ENCODE data around the gene BRSK2. TPM values are rescaled to one million over a fixed set of nuclear protein-coding genes. Genes with fewer than 3 reads are reported as not detected.

BRSK2 gene
- total and polyA plus RNA-seq, 12 donors, result 0.13 to 2.3 (median 0.44) TPM; not detected in 1

DNA sequence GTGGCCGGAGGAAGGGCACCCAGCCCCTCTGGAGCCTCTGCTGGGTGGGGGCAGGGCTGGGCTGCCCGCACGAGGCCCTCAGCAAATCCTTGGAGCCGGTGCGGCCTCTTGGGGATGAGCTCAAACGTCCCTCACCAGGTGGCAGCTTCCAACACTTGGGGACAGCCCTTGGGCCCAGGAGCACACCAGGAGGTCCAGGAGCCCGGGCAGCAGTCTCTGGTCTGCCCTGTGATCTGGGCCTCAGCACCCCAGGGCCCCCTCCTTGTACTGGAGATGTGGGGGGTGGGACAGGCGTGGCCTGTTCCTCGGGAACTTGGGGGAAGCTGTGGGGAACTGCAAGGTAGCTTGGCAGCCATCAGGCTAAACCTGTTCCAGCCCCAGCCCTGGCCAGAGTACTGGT, 56.9 kb downstream of the BRSK2 start:
- no peak for DNase-seq
- H3K4me1 ChIP-seq, result no peaks in the 10 kb centered on the region
- ATAC-seq, result no peak
- H3K4me3 ChIP-seq, result no peak overlapping the region
- intact Hi-C loops (cut with DNase I), result no loop called here
- 76 to 82% methylated on average over 9 of the region's 9 CpGs for WGBS, 2 donors
- H3K9me3 ChIP-seq, result no peaks in the 10 kb centered on the region
- TF ChIP-seq, protein P1, sequence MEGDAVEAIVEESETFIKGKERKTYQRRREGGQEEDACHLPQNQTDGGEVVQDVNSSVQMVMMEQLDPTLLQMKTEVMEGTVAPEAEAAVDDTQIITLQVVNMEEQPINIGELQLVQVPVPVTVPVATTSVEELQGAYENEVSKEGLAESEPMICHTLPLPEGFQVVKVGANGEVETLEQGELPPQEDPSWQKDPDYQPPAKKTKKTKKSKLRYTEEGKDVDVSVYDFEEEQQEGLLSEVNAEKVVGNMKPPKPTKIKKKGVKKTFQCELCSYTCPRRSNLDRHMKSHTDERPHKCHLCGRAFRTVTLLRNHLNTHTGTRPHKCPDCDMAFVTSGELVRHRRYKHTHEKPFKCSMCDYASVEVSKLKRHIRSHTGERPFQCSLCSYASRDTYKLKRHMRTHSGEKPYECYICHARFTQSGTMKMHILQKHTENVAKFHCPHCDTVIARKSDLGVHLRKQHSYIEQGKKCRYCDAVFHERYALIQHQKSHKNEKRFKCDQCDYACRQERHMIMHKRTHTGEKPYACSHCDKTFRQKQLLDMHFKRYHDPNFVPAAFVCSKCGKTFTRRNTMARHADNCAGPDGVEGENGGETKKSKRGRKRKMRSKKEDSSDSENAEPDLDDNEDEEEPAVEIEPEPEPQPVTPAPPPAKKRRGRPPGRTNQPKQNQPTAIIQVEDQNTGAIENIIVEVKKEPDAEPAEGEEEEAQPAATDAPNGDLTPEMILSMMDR (IDR thresholded peaks at IDR 0.05), result no peak
- H3K36me3 ChIP-seq, result no peaks in the 10 kb centered on the region
- H3K27ac ChIP-seq, result no peak overlapping the region
- peaks cover 0 to 30% (median 2%) of the 10 kb centered on the region in 7 donors for H3K27me3 ChIP-seq

DNA sequence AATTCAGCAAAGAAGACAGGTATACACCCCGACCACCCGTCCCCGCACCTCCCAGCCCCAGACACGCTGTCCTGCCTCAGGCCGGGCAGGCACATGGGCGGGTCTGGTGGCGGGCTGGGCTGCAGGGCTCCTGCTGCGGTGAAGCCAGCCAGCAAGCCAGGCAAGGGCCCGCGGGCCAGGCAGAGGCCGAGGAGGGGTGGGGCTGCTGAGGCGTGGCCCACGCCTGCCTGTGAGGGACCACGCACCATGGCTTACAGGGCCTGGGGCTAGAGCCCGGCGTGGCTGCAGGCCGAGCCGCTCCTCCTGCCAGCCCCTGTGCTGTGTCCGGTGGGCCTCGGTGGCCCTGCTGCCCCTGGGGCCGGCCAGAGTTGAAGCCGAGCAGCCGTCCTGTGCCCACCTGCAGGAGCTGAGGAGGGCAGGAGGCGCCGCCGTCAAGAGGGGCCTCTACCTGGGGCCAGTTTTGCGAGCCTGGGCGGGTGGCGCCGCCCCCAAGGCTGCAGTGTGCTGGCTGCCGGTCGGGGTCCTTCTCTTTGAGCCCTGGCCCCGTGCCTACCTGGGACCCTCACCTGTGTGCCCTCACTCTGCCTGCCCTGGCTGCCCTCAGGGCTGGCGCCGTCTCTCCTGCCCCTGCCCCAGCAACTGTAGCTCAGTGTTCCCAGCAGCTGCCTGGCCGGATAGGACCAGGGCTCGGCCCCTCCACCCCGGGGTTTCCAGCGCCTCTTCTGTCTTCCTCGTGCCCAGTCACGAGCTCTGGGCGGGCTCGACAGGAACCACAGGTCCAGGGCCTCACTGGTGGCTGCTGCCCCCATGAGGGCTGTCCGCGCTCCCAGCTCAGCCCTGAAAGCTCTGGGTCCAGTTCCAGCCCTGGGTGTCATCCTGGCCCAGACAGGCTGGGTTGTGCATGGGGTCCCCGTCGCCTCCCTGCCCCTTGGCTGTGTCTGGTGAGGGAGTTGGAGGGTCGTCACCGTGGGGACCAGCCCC, 58.4 kb downstream of the BRSK2 start:
- TF ChIP-seq, protein P1 (IDR thresholded peaks at IDR 0.05), result no peak
- DNase-seq, result no peak
- WGBS, 2 donors, result 85 to 86% methylated on average over 38 to 49 of the region's 49 CpGs
- intact Hi-C loops (cut with DNase I), result no loop called here
- Histone ChIP-seq H3K27ac (no peak overlapping the region), H3K27me3 (peaks cover 0 to 30% (median 2%) of the 10 kb centered on the region in 7 donors), H3K9me3 (no peaks in the 10 kb centered on the region), H3K36me3 (no peaks in the 10 kb centered on the region), H3K4me1 (peaks cover 0 to 6% (median 4%) of the 10 kb centered on the region in 9 donors), H3K4me3 (no peak overlapping the region)
- no peak for ATAC-seq

DNA sequence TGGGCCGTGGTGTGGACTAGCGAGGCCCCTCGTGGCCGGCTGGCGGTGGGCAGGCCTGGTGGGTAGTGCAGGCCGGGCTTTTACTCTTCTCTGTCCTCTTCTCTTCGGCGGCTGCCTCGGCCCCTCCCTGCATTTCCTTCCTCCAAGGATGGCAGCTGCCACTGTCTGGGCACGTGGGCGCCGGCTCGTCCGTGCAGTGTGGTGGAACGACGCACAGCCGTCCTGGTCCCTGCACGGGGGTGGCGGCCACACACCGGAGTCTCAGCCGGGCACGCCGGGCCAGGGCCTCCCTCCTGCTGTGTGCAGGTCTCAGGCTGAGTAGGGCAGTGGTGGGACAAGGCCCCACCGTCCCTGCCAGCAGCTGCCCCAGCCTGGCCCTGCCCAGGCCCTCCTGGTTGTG, 59.1 kb downstream of the BRSK2 start:
- H3K4me3 ChIP-seq, result no peak overlapping the region
- no peak for ATAC-seq
- H3K27ac ChIP-seq, result no peak overlapping the region
- H3K9me3 ChIP-seq, result no peaks in the 10 kb centered on the region
- no peaks in the 10 kb centered on the region for H3K36me3 ChIP-seq
- TF ChIP-seq, protein P1 (IDR thresholded peaks at IDR 0.05), result no peak
- WGBS, 2 donors, result 72 to 81% methylated on average over 24 of the region's 24 CpGs
- peaks cover 0 to 11% (median 7%) of the 10 kb centered on the region in 9 donors for H3K4me1 ChIP-seq
- intact Hi-C loops (cut with DNase I), result no loop called here
- DNase-seq, result no peak
- H3K27me3 ChIP-seq, result peaks cover 0 to 30% (median 2%) of the 10 kb centered on the region in 7 donors

DNA sequence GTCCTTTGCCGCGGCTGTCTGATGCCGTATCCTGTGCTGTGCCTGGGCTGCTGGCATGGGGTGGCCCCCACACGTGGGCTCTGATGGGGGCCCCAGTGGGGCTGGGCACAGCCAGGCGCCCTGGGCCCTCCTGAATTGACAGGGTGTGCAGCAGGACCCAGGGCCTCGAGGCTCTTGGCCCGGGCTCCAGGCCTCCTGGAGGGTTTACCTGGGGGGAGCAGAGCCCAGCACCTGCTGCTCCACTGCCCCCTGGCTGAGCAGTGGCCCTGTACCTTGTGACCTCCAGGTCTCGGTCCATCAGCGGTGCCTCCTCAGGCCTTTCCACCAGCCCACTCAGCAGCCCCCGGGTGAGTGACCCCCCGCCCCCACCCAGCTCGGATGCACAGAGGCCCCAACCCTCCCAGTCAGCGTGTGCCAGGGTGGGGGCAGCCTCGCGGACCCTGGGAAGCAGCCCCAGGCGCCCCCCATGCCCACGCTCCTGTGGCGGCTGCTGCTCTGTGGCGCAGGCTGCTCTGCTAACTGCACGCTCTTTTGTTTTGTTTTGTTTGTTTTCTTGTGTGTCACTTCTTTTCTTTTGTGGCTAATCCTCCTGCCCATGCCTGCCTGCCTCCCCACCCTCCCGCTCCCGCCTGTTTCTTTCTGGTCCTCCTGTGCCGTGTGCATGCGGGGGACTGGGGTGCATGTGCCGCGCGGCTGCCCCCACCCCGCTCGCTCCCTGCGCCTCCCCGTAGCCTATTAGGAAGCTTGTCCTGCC, 59.9 kb downstream of the BRSK2 start:
- no peak for DNase-seq
- Histone ChIP-seq H3K36me3 (no peaks in the 10 kb centered on the region), H3K9me3 (no peaks in the 10 kb centered on the region), H3K27ac (no peak overlapping the region), H3K4me1 (peaks cover 0 to 11% (median 7%) of the 10 kb centered on the region in 9 donors), H3K27me3 (peaks cover 0 to 30% (median 2%) of the 10 kb centered on the region in 7 donors), H3K4me3 (no peak overlapping the region)
- TF ChIP-seq, protein P1 (IDR thresholded peaks at IDR 0.05), result no peak
- intact Hi-C loops (cut with DNase I), result loop anchor here in 5 of 10 donors (5.0 to 10.0 kb wide), 3 partner anchors 63 to 68 kb away; no protein-coding TSS in a partner anchor
- ATAC-seq, result no peak
- 76 to 80% methylated on average over 31 of the region's 31 CpGs for WGBS, 2 donors

Measured in heart right ventricle (tissue), 16 donors.